PC-9 (cell line): ENCODE data around the gene AHDC1. TPM values are rescaled to one million over a fixed set of nuclear protein-coding genes. Genes with fewer than 3 reads are reported as not detected.

Experiments
- BruUV-seq: library from RNA; stranded (reverse); fragments of 400-500 nt; replicated peaks from 2 replicates; lab custom pipeline; 2021; lab: Mats Ljungman, UMichigan
- CTCF ChIA-PET: fragments of 300-600 bp; sonication (Branson Sonifier 250); formaldehyde crosslinking; loops from one replicate; lab custom pipeline; 2022; ENCODE audit warnings: antibody characterized with exemption; lab: Charles Lee
- POLR2A ChIA-PET: fragments of 300-600 bp; sonication (Branson Sonifier 250); formaldehyde crosslinking; loops from one replicate; lab custom pipeline; 2022; ENCODE audit warnings: antibody characterized with exemption; ENCODE audit not compliant: unreplicated experiment; lab: Charles Lee
- DNase-seq, 2 experiments: peaks; one replicate each; pipeline versions ENCODE4 v3.0.0 to v3.0.0-alpha.2; 2015 to 2022; ENCODE audit warnings: mixed read lengths in 1 of 2
- H2AFZ ChIP-seq: fragments of 200-600 bp; sonication (generic); 2 replicates; pipeline ENCODE4 v1.8.1; 2017; ENCODE audit warnings: antibody characterized with exemption
- H3F3A ChIP-seq: fragments of 200-600 bp; sonication (generic); 2 replicates; pipeline ENCODE4 v1.8.1; 2017; ENCODE audit warnings: antibody characterized with exemption, mild to moderate bottlenecking, low read depth; ENCODE audit not compliant: insufficient read depth
- H3K27ac ChIP-seq: fragments of 200-600 bp; sonication (generic); 2 replicates; pipeline ENCODE4 v1.6.1; 2016; ENCODE audit warnings: mixed run types
- H3K27me3 ChIP-seq: fragments of 200-600 bp; sonication (generic); 2 replicates; pipeline ENCODE4 v1.6.1; 2016; ENCODE audit warnings: low read depth, mixed run types; ENCODE audit not compliant: insufficient read depth
- H3K36me3 ChIP-seq: fragments of 200-600 bp; sonication (generic); 2 replicates; pipeline ENCODE4 v1.6.1; 2016; ENCODE audit warnings: low read depth, mixed run types
- H3K4me1 ChIP-seq: fragments of 200-600 bp; sonication (generic); replicated peaks from 2 replicates; pipeline ENCODE4 v1.6.1; 2016; ENCODE audit warnings: mixed run types; ENCODE audit not compliant: insufficient read depth
- H3K4me2 ChIP-seq: fragments of 200-600 bp; sonication (generic); 2 replicates; pipeline ENCODE4 v1.6.1; 2017; ENCODE audit warnings: mixed run types
- H3K4me3 ChIP-seq: fragments of 200-600 bp; sonication (generic); 2 replicates; pipeline ENCODE4 v1.6.1; 2016; ENCODE audit warnings: mixed run types
- H3K79me2 ChIP-seq: fragments of 200-600 bp; sonication (generic); 2 replicates; pipeline ENCODE4 v1.6.1; 2017; ENCODE audit warnings: low read depth, mixed run types
- H3K9me2 ChIP-seq: fragments of 200-600 bp; sonication (generic); 2 replicates; pipeline ENCODE4 v1.8.1; 2017; ENCODE audit warnings: mild to moderate bottlenecking; ENCODE audit not compliant: insufficient read depth
- H3K9me3 ChIP-seq: fragments of 200-600 bp; sonication (generic); 2 replicates; pipeline ENCODE4 v1.8.1; 2016; ENCODE audit warnings: low read depth; ENCODE audit not compliant: insufficient read depth
- H4K20me1 ChIP-seq: fragments of 200-600 bp; sonication (generic); 2 replicates; pipeline ENCODE4 v1.8.1; 2017; ENCODE audit not compliant: insufficient read depth
- CTCF ChIP-seq: fragments of 200-600 bp; sonication (generic); conservative IDR thresholded peaks from 2 replicates; pipeline ENCODE4 v1.6.1; 2017; ENCODE audit warnings: mixed run types, antibody characterized with exemption, mild to moderate bottlenecking, moderate library complexity
- EZH2 ChIP-seq: fragments of 200-600 bp; sonication (generic); IDR thresholded peaks from 2 replicates; pipeline ENCODE4 v1.8.0; 2017; ENCODE audit warnings: antibody characterized with exemption, low read depth
- intact Hi-C: fragments of 100-400 bp; cut with micrococcal nuclease; formaldehyde crosslinking; loops from one replicate; pipeline ENCODE4 v1.10.0; 2022; ENCODE audit not compliant: unreplicated experiment
- total RNA-seq: library from RNA; stranded (reverse); gene quantifications from 2 replicates; pipeline ENCODE4 v1.2.3, GENCODE V29; 2021

Gene AHDC1
- total RNA-seq, 1 experiment from 2014 or later, result 48.8 TPM

GRCh38 chr1:27576806-27577227 lies 27.1 kb downstream of the AHDC1 start:
- no peak overlapping the region for H3K4me3 ChIP-seq
- no peak overlapping the region for H3K27ac ChIP-seq
- no peaks in the 10 kb centered on the region for H3K27me3 ChIP-seq
- ChIA-PET POLR2A (no interaction called here), CTCF (no interaction called here)
- H3F3A ChIP-seq, result no peaks in the 10 kb centered on the region
- DNase-seq, result no peak
- TF ChIP-seq EZH2 (no peak), CTCF (no peak)
- no peaks in the 10 kb centered on the region for H3K9me3 ChIP-seq
- H4K20me1 ChIP-seq, result no peaks in the 10 kb centered on the region
- no peaks in the 10 kb centered on the region for H3K36me3 ChIP-seq
- BruUV-seq, result no TSS peak
- H3K4me2 ChIP-seq, result no peak overlapping the region
- H2AFZ ChIP-seq, result no peak overlapping the region
- H3K9me2 ChIP-seq, result no peaks in the 10 kb centered on the region
- intact Hi-C loops, result no loop called here
- H3K79me2 ChIP-seq, result no peaks in the 10 kb centered on the region; the same call in 1 of the 2 replicates
- H3K4me1 ChIP-seq, result no peaks in the 10 kb centered on the region

GRCh38 chr1:27575840-27576331 lies 28.1 kb downstream of the AHDC1 start:
- Histone ChIP-seq H2AFZ (no peak overlapping the region), H3K79me2 (no peaks in the 10 kb centered on the region; the same call in 1 of the 2 replicates), H3K9me3 (no peaks in the 10 kb centered on the region), H3K4me3 (no peak overlapping the region), H3K27me3 (no peaks in the 10 kb centered on the region), H3K4me2 (no peak overlapping the region), H3K27ac (no peak overlapping the region), H4K20me1 (no peaks in the 10 kb centered on the region), H3K9me2 (no peaks in the 10 kb centered on the region), H3K4me1 (no peaks in the 10 kb centered on the region), H3F3A (no peaks in the 10 kb centered on the region), H3K36me3 (no peaks in the 10 kb centered on the region)
- TF ChIP-seq EZH2, result no peak
- no peak for TF ChIP-seq CTCF
- DNase-seq, result no peak
- CTCF ChIA-PET, result no interaction called here
- POLR2A ChIA-PET, result no interaction called here
- no TSS peak for BruUV-seq
- intact Hi-C loops, result no loop called here

- no peak for DNase-seq
- Histone ChIP-seq H3K36me3 (no peaks in the 10 kb centered on the region), H3K9me2 (no peaks in the 10 kb centered on the region), H3K4me2 (no peak overlapping the region), H3K9me3 (no peaks in the 10 kb centered on the region), H2AFZ (no peak overlapping the region), H3K4me1 (no peaks in the 10 kb centered on the region), H3K27ac (no peak overlapping the region), H3K79me2 (no peaks in the 10 kb centered on the region; the same call in 1 of the 2 replicates), H3K27me3 (no peaks in the 10 kb centered on the region), H4K20me1 (no peaks in the 10 kb centered on the region), H3K4me3 (no peak overlapping the region), H3F3A (no peaks in the 10 kb centered on the region)
- ChIA-PET POLR2A (no interaction called here), CTCF (no interaction called here)
- TF ChIP-seq CTCF (no peak), EZH2 (no peak)
- intact Hi-C loops, result no loop called here
- no TSS peak for BruUV-seq
These were observed 28.8 kb downstream of the AHDC1 start for GRCh38 chr1:27574871-27575831.
